NCI-H510A treated with DMSO at 0.1 percent for 48 hours (cell line): ENCODE measurements around the gene NACAD.
"Not testable (repeated sequence)": the region's sequence is repeated elsewhere in the genome, so short reads cannot be mapped to it uniquely, and the experiment has no call there.

Experiments
- DNase-seq: peaks from one replicate; lab custom pipeline; 2025; lab: John Stamatoyannopoulos, UW

The NACAD gene

GRCh38 chr7:45117582-45117981 lies 28.8 kb upstream of the NACAD start:
- no peak for DNase-seq

GRCh38 chr7:45116048-45116447 lies 27.3 kb upstream of the NACAD start:
- DNase-seq: no peak

GRCh38 chr7:45114926-45115325 lies 26.2 kb upstream of the NACAD start:
- DNase-seq: no peak

- DNase-seq: not testable (repeated sequence)
These were observed 25.5 kb upstream of the NACAD start for GRCh38 chr7:45114257-45114656.

- no peak for DNase-seq
These were observed 23.9 kb upstream of the NACAD start for GRCh38 chr7:45112648-45113047.

GRCh38 chr7:45111298-45112223 lies 22.8 kb upstream of the NACAD start, which contains the start of gene TBRG4:
Gene TBRG4 (minus strand): TSS chr7:45111697. CDS start chr7:45109237, 2,460 bp downstream.
- peak; percentile 85 for DNase-seq

GRCh38 chr7:45108863-45109262 lies 20.1 kb upstream of the NACAD start:
- DNase-seq: no peak

- DNase-seq: no peak
These were observed 18.6 kb upstream of the NACAD start for GRCh38 chr7:45107356-45107755.

GRCh38 chr7:45106820-45107219 lies 18.1 kb upstream of the NACAD start:
- no peak for DNase-seq

- no peak for DNase-seq
These were observed 16.9 kb upstream of the NACAD start for GRCh38 chr7:45105588-45106188.

- DNase-seq: no peak
These were observed 16.2 kb upstream of the NACAD start for GRCh38 chr7:45104844-45105587.

- no peak for DNase-seq
These were observed 15.4 kb upstream of the NACAD start for GRCh38 chr7:45103958-45104843.

GRCh38 chr7:45102785-45103712 lies 14.3 kb upstream of the NACAD start:
- DNase-seq: no peak

GRCh38 chr7:45101748-45102147 lies 13.0 kb upstream of the NACAD start:
- DNase-seq: no peak

- no peak for DNase-seq
These were observed 12.2 kb upstream of the NACAD start for GRCh38 chr7:45100761-45101480.

GRCh38 chr7:45099891-45100760 lies 11.4 kb upstream of the NACAD start:
- DNase-seq: no peak

GRCh38 chr7:45098983-45099839 lies 10.4 kb upstream of the NACAD start:
- DNase-seq: no peak

GRCh38 chr7:45092931-45093235 lies 4.1 kb upstream of the NACAD start:
- DNase-seq: no peak
